ENCODE results near the gene TET1.
"Not testable (repeated sequence)": the region's sequence is repeated elsewhere in the genome, so short reads cannot be mapped to it uniquely, and the experiment has no call there.

DNA sequence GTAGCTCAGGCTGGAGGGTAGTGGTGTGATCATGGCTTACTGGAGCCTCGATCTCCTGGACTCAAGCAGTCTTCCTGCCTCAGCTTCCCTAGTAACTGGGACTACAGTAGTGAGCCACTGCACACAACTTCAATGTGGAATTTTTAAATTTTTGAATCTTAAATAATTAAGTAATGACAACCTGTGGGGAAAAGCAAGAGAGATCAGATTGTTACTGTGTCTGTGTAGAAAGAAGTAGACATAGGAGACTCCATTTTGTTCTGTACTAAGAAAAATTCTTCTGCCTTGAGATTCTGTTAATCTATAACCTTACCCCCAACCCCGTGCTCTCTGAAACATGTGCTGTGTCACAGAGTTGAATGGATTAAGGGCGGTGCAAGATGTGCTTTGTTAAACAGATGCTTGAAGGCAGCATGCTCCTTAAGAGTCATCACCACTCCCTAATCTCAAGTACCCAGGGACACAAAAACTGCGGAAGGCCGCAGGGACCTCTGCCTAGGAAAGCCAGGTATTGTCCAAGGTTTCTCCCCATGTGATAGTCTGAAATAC lies 34.6 kb upstream of the TET1 start:
- TF ChIP-seq, protein P1, sequence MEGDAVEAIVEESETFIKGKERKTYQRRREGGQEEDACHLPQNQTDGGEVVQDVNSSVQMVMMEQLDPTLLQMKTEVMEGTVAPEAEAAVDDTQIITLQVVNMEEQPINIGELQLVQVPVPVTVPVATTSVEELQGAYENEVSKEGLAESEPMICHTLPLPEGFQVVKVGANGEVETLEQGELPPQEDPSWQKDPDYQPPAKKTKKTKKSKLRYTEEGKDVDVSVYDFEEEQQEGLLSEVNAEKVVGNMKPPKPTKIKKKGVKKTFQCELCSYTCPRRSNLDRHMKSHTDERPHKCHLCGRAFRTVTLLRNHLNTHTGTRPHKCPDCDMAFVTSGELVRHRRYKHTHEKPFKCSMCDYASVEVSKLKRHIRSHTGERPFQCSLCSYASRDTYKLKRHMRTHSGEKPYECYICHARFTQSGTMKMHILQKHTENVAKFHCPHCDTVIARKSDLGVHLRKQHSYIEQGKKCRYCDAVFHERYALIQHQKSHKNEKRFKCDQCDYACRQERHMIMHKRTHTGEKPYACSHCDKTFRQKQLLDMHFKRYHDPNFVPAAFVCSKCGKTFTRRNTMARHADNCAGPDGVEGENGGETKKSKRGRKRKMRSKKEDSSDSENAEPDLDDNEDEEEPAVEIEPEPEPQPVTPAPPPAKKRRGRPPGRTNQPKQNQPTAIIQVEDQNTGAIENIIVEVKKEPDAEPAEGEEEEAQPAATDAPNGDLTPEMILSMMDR (IDR thresholded peaks at IDR 0.05) = not testable (repeated sequence)
- TF ChIP-seq POLR2A (IDR thresholded peaks at IDR 0.05) = not testable (repeated sequence)
